Esophagus squamous epithelium (tissue), 4 donors: Measurements from ENCODE around the gene BCL2.

Experiments
- CTCF ChIP-seq, 6 experiments: fragments of 450-650 bp in 4 of 6; fragments of 200-600 bp in 2 of 6; sonication (generic) in 2 of 6; IDR thresholded peaks; one replicate each; pipeline ENCODE4 v1.5.1; 2016 to 2019; ENCODE audit warnings: antibody characterized with exemption in 6 of 6, mild to moderate bottlenecking in 4 of 6, moderate library complexity in 4 of 6
- POLR2A ChIP-seq, 4 donors: fragments of 450-650 bp; IDR thresholded peaks; one replicate each; pipeline ENCODE4 v1.6.1; 2017; ENCODE audit warnings: antibody characterized with exemption in 4 of 4, mild to moderate bottlenecking in 4 of 4, moderate library complexity in 3 of 4

- TF ChIP-seq CTCF (IDR thresholded peaks at IDR 0.05) (no peak), POLR2A (IDR thresholded peaks at IDR 0.05) (no peak)
Measured at GRCh38 chr18:63154350-63155152, 165.0 kb downstream of the BCL2 start.
